GM12878 (cell line): ENCODE measurements around the gene SLC10A2. TPM values are rescaled to one million over a fixed set of nuclear protein-coding genes. Genes with fewer than 3 reads are reported as not detected.
A peak's percentile ranks its signal among the peaks of the same experiment; 100 is the strongest.

ENCODE experiments used
- ATF7 ChIP-seq: fragments of 450-650 bp; IDR thresholded peaks from 2 replicates; pipeline ENCODE4 v1.6.1; 2016; ENCODE audit warnings: low read depth, mild to moderate bottlenecking
- BHLHE40 ChIP-seq, 2 experiments: fragments of 450-650 bp in 1 of 2; IDR thresholded peaks; 2 replicates each; pipeline ENCODE4 v1.6.1; 2011 to 2017; ENCODE audit warnings: low read depth in 2 of 2, borderline replicate concordance in 1 of 2, improper control_type of control experiment in 1 of 2, low read length in 1 of 2, mild to moderate bottlenecking in 1 of 2
- FOXK2 ChIP-seq: fragments of 450-650 bp; IDR thresholded peaks from 2 replicates; pipeline ENCODE4 v1.6.1; 2017; ENCODE audit warnings: mild to moderate bottlenecking, moderate library complexity
- IRF4 ChIP-seq: IDR thresholded peaks from 2 replicates; pipeline ENCODE4 v1.6.1; 2011; ENCODE audit warnings: low read depth, low read length
- LARP7 ChIP-seq: fragments of 450-650 bp; IDR thresholded peaks from 2 replicates; pipeline ENCODE4 v1.6.1; 2017; ENCODE audit warnings: mild to moderate bottlenecking
- MTA3 ChIP-seq: IDR thresholded peaks from 2 replicates; pipeline ENCODE4 v1.6.1; 2012; ENCODE audit warnings: low read length, inconsistent platforms, borderline replicate concordance
- NR2F1 ChIP-seq: fragments of 450-650 bp; conservative IDR thresholded peaks from 2 replicates; pipeline ENCODE4 v1.6.1; 2017; ENCODE audit warnings: mild to moderate bottlenecking
- PML ChIP-seq: IDR thresholded peaks from 2 replicates; pipeline ENCODE4 v1.6.1; 2012; ENCODE audit warnings: low read length, inconsistent platforms
- RELA ChIP-seq: fragments of 450-650 bp; IDR thresholded peaks from 2 replicates; pipeline ENCODE4 v1.8.0; 2014; ENCODE audit warnings: borderline replicate concordance; ENCODE audit not compliant: partially characterized antibody
- STAT3 ChIP-seq: IDR thresholded peaks from 2 replicates; pipeline ENCODE4 v1.6.1; 2011; ENCODE audit warnings: low read depth, low read length, improper control_type of control experiment
- SUPT20H ChIP-seq: IDR thresholded peaks from 2 replicates; pipeline ENCODE4 v1.6.1; 2011; ENCODE audit warnings: low read depth, mild to moderate bottlenecking, low read length, moderate library complexity, borderline replicate concordance; ENCODE audit not compliant: control insufficient read depth
- TARDBP ChIP-seq: IDR thresholded peaks from 2 replicates; pipeline ENCODE4 v1.6.1; 2016; ENCODE audit warnings: borderline replicate concordance
- WRNIP1 ChIP-seq: IDR thresholded peaks from 2 replicates; pipeline ENCODE4 v1.6.1; 2011; ENCODE audit warnings: low read depth, low read length, improper control_type of control experiment, borderline replicate concordance
- ZBED1 ChIP-seq: IDR thresholded peaks from 2 replicates; pipeline ENCODE4 v1.6.1; 2016; ENCODE audit warnings: borderline replicate concordance
- ZNF217 ChIP-seq: fragments of 450-650 bp; IDR thresholded peaks from 2 replicates; pipeline ENCODE4 v1.6.1; 2017; ENCODE audit warnings: antibody characterized with exemption, mild to moderate bottlenecking
- polyA plus RNA-seq, 11 experiments: library from polyadenylated mRNA; depleted of rRNA in 4 of 11; unstranded in 6 of 11; stranded (reverse) in 5 of 11; fragments of >200 nt; fragmentation: Nextera tagmentation in 4 of 11; fragmentation: Illumina TruSeq in 1 of 11; extraction: Ambion mirVana in 4 of 11; extraction: Trizol in 1 of 11; gene quantifications; 1 replicate in 1 of 11; 2 replicates in 10 of 11; pipeline versions ENCODE4 v1.2.1 to v1.2.3, GENCODE V29; 2011 to 2016; ENCODE audit warnings: inconsistent platforms in 2 of 11, missing spikeins in 2 of 11, low read depth in 1 of 11
- total RNA-seq, 4 experiments: library from RNA; depleted of rRNA in 3 of 4; stranded (reverse); fragments of >200 nt in 3 of 4; fragmentation: Illumina TruSeq in 1 of 4; extraction: Trizol in 1 of 4; gene quantifications; 2 replicates each; pipeline versions ENCODE4 v1.2.1 to v1.2.3, GENCODE V29; 2013 to 2021
- TF ChIP-seq, protein P1 (sequence below): fragments of 450-650 bp; formaldehyde crosslinking; IDR thresholded peaks from 2 replicates; pipeline ENCODE4 v1.5.0; 2022; ENCODE audit warnings: mild to moderate bottlenecking, missing genetic modification characterization
- TF ChIP-seq, protein P2 (sequence below): fragments of 450-650 bp; conservative IDR thresholded peaks from 2 replicates; pipeline ENCODE4 v1.6.1; 2017; ENCODE audit warnings: mild to moderate bottlenecking, moderate library complexity
- TF ChIP-seq, protein P3 (sequence below): IDR thresholded peaks from 2 replicates; pipeline ENCODE4 v1.6.1; 2011; ENCODE audit warnings: low read depth, mild to moderate bottlenecking, low read length, moderate library complexity, borderline replicate concordance; ENCODE audit errors: extremely low read depth
- TF ChIP-seq, protein P4 (sequence below): fragments of 450-650 bp; IDR thresholded peaks from 2 replicates; pipeline ENCODE4 v1.6.1; 2016; ENCODE audit warnings: mild to moderate bottlenecking
- TF ChIP-seq, protein P5 (sequence below): IDR thresholded peaks from 2 replicates; pipeline ENCODE4 v1.6.1; 2011; ENCODE audit warnings: mild to moderate bottlenecking, low read depth, low read length, moderate library complexity; ENCODE audit not compliant: insufficient replicate concordance

The SLC10A2 gene
- total and polyA plus RNA-seq, 10 of the 15 experiments (the other 5 are each of a cell fraction or from before 2014, with no cell fraction given): 0.01 to 0.04 (median 0.02) TPM; not detected in 7

DNA sequence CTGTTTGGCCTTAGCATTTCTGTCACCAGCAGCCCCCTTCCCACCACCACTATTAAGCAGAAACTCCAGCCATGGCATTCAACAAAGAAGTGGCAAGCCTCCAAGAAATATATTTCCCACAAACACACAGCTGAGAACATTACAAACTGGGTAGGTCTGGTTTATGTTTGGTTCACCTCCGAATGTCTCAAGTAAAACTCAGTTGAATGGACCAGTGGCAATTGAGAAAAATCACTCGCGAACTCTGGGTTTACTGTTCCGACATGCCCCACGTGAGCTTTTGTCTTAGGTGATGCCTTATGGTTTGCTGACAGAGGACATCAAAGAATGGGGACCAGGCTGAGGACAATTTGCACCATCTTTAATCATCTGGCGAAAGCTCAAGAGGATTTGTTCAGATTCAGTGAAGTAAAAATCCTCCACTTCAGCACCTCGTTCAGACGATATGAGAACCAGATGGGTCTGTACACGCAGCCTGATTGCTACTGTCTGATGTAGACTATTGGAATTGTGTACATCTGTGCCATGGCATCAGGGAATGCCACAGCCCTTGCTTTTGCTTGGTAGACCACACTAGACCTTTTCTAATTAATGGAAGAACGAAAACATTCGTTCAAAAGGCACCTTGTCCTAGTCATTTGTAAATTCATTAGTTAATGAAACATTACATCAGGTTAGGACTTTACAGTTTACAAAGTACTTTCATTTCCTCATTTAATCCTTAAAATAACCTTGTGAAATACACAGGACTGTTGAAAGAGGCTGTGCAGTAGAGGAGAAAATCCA lies 59.4 kb downstream of the SLC10A2 start (continued):
- TF ChIP-seq, protein P1, sequence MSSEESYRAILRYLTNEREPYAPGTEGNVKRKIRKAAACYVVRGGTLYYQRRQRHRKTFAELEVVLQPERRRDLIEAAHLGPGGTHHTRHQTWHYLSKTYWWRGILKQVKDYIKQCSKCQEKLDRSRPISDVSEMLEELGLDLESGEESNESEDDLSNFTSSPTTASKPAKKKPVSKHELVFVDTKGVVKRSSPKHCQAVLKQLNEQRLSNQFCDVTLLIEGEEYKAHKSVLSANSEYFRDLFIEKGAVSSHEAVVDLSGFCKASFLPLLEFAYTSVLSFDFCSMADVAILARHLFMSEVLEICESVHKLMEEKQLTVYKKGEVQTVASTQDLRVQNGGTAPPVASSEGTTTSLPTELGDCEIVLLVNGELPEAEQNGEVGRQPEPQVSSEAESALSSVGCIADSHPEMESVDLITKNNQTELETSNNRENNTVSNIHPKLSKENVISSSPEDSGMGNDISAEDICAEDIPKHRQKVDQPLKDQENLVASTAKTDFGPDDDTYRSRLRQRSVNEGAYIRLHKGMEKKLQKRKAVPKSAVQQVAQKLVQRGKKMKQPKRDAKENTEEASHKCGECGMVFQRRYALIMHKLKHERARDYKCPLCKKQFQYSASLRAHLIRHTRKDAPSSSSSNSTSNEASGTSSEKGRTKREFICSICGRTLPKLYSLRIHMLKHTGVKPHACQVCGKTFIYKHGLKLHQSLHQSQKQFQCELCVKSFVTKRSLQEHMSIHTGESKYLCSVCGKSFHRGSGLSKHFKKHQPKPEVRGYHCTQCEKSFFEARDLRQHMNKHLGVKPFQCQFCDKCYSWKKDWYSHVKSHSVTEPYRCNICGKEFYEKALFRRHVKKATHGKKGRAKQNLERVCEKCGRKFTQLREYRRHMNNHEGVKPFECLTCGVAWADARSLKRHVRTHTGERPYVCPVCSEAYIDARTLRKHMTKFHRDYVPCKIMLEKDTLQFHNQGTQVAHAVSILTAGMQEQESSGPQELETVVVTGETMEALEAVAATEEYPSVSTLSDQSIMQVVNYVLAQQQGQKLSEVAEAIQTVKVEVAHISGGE (CRISPR knock-in tag): no peak
- TF ChIP-seq ZBED1 (no peak), TARDBP (no peak), SUPT20H (no peak), ATF7 (peak; percentile 97), PML (peak; percentile 84), NR2F1 (0 out of 2 replicates have a peak, but pooled peaks have one; percentile 43), MTA3 (0 out of 2 replicates have a peak, but pooled peaks have one; percentile 75), WRNIP1 (no peak), BHLHE40 (IDR thresholded peaks at IDR 0.05; ENCODE audit: borderline replicate concordance in 1 of 2, low read depth in 2 of 2, low read length in 1 of 2) (peak; percentile 7 to 22; a peak in 2 of 4 replicates), RELA (no peak), ZNF217 (peak; percentile 50; the same call in 1 of the 2 replicates), LARP7 (peak; percentile 43; the same call in 1 of the 2 replicates), IRF4 (peak; percentile 91), STAT3 (no peak), FOXK2 (no peak)
- TF ChIP-seq, protein P2, sequence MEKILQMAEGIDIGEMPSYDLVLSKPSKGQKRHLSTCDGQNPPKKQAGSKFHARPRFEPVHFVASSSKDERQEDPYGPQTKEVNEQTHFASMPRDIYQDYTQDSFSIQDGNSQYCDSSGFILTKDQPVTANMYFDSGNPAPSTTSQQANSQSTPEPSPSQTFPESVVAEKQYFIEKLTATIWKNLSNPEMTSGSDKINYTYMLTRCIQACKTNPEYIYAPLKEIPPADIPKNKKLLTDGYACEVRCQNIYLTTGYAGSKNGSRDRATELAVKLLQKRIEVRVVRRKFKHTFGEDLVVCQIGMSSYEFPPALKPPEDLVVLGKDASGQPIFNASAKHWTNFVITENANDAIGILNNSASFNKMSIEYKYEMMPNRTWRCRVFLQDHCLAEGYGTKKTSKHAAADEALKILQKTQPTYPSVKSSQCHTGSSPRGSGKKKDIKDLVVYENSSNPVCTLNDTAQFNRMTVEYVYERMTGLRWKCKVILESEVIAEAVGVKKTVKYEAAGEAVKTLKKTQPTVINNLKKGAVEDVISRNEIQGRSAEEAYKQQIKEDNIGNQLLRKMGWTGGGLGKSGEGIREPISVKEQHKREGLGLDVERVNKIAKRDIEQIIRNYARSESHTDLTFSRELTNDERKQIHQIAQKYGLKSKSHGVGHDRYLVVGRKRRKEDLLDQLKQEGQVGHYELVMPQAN: no peak
- TF ChIP-seq, protein P3, sequence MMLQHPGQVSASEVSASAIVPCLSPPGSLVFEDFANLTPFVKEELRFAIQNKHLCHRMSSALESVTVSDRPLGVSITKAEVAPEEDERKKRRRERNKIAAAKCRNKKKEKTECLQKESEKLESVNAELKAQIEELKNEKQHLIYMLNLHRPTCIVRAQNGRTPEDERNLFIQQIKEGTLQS: no peak
- TF ChIP-seq, protein P4, sequence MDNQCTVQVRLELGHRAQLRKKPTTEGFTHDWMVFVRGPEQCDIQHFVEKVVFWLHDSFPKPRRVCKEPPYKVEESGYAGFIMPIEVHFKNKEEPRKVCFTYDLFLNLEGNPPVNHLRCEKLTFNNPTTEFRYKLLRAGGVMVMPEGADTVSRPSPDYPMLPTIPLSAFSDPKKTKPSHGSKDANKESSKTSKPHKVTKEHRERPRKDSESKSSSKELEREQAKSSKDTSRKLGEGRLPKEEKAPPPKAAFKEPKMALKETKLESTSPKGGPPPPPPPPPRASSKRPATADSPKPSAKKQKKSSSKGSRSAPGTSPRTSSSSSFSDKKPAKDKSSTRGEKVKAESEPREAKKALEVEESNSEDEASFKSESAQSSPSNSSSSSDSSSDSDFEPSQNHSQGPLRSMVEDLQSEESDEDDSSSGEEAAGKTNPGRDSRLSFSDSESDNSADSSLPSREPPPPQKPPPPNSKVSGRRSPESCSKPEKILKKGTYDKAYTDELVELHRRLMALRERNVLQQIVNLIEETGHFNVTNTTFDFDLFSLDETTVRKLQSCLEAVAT: peak; percentile 74
- TF ChIP-seq, protein P5, sequence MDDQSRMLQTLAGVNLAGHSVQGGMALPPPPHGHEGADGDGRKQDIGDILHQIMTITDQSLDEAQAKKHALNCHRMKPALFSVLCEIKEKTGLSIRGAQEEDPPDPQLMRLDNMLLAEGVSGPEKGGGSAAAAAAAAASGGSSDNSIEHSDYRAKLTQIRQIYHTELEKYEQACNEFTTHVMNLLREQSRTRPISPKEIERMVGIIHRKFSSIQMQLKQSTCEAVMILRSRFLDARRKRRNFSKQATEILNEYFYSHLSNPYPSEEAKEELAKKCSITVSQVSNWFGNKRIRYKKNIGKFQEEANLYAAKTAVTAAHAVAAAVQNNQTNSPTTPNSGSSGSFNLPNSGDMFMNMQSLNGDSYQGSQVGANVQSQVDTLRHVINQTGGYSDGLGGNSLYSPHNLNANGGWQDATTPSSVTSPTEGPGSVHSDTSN: no peak
